Epidermal melanocyte (primary cell): ENCODE data around the gene AMFR.

Experiments used
- DNase-seq: peaks from one replicate; pipeline ENCODE4 v3.0.0; 2011; ENCODE audit warnings: low spot score; ENCODE audit not compliant: insufficient read length

Gene AMFR

GRCh38 chr16:56425439-56425832, at the start of gene AMFR:
TSS of gene AMFR (minus strand) at chr16:56425545. CDS start at chr16:56425327, 218 bp downstream.
- DNase-seq, result peak; percentile 55

GRCh38 chr16:56470666-56471065, 45.3 kb upstream of the AMFR start:
- no peak for DNase-seq

- no peak for DNase-seq
Observed at GRCh38 chr16:56470232-56470631, 44.9 kb upstream of the AMFR start.

GRCh38 chr16:56469748-56470147, 44.4 kb upstream of the AMFR start:
- DNase-seq, result no peak

- DNase-seq, result no peak
Observed at GRCh38 chr16:56468800-56469199, 43.5 kb upstream of the AMFR start.

GRCh38 chr16:56466344-56466743, 41.0 kb upstream of the AMFR start:
- DNase-seq, result no peak

- DNase-seq, result no peak
Observed at GRCh38 chr16:56463153-56463552, 37.8 kb upstream of the AMFR start.

GRCh38 chr16:56462064-56462796, 36.9 kb upstream of the AMFR start:
- no peak for DNase-seq

GRCh38 chr16:56460101-56460500, 34.8 kb upstream of the AMFR start:
- DNase-seq, result no peak

- DNase-seq, result no peak
Observed at GRCh38 chr16:56457927-56458470, 32.7 kb upstream of the AMFR start.

GRCh38 chr16:56451753-56452689, 26.7 kb upstream of the AMFR start:
- no peak for DNase-seq

- DNase-seq, result peak; percentile 99
Observed at GRCh38 chr16:56450986-56451752, 25.8 kb upstream of the AMFR start, which contains the start of the genes NUDT21 and OGFOD1. TSS of gene NUDT21 (minus strand) at chr16:56451332. CDS start at chr16:56451202, 130 bp downstream. TSS of gene OGFOD1 (plus strand) at chr16:56451554. CDS start at chr16:56451613, 59 bp downstream.

GRCh38 chr16:56450275-56450985, 25.1 kb upstream of the AMFR start:
- peak; percentile 26 for DNase-seq

GRCh38 chr16:56448005-56448404, 22.7 kb upstream of the AMFR start:
- DNase-seq, result no peak

GRCh38 chr16:56447286-56447685, 21.9 kb upstream of the AMFR start:
- no peak for DNase-seq

- DNase-seq, result no peak
Observed at GRCh38 chr16:56438038-56438437, 12.7 kb upstream of the AMFR start.

- DNase-seq, result no peak
Observed at GRCh38 chr16:56436258-56436657, 10.9 kb upstream of the AMFR start.

- DNase-seq, result no peak
Observed at GRCh38 chr16:56428091-56428490, 2.7 kb upstream of the AMFR start.

GRCh38 chr16:56426585-56426984, 1.2 kb upstream of the AMFR start:
- no peak for DNase-seq

GRCh38 chr16:56424791-56425438, 430 bp downstream of the AMFR start:
- DNase-seq, result no peak
